Activated T-cell treated with anti-CD3 and anti-CD28 coated beads for 1 hour (primary cell): ENCODE data around the gene CLK4.
A peak's percentile ranks its signal among the peaks of the same experiment; 100 is the strongest.

Source experiments
- DNase-seq: peaks from one replicate; pipeline ENCODE4 v3.0.0-alpha.2; 2020; ENCODE audit warnings: low read depth

CLK4 gene

GRCh38 chr5:178626484-178627258, at the start of gene CLK4:
Gene CLK4 (minus strand): TSS chr5:178627050. CDS start chr5:178623416, 3,634 bp downstream.
- DNase-seq, result peak; percentile 97

GRCh38 chr5:178675922-178676321, 49.1 kb upstream of the CLK4 start:
- no peak for DNase-seq

- DNase-seq, result no peak
Observed at GRCh38 chr5:178674334-178674733, 47.5 kb upstream of the CLK4 start.

- DNase-seq, result no peak
Observed at GRCh38 chr5:178673801-178674295, 47.0 kb upstream of the CLK4 start.

- DNase-seq, result no peak
Observed at GRCh38 chr5:178672630-178673029, 45.8 kb upstream of the CLK4 start.

- DNase-seq, result no peak
Observed at GRCh38 chr5:178671602-178672144, 44.8 kb upstream of the CLK4 start.

- no peak for DNase-seq
Observed at GRCh38 chr5:178670351-178670885, 43.6 kb upstream of the CLK4 start.

- DNase-seq, result no peak
Observed at GRCh38 chr5:178668579-178668978, 41.7 kb upstream of the CLK4 start.

GRCh38 chr5:178667688-178668087, 40.8 kb upstream of the CLK4 start:
- no peak for DNase-seq

- DNase-seq, result no peak
Observed at GRCh38 chr5:178667101-178667500, 40.3 kb upstream of the CLK4 start.

- DNase-seq, result no peak
Observed at GRCh38 chr5:178664141-178664540, 37.3 kb upstream of the CLK4 start.

GRCh38 chr5:178662541-178662860, 35.7 kb upstream of the CLK4 start:
- DNase-seq, result no peak

- DNase-seq, result no peak
Observed at GRCh38 chr5:178661836-178662540, 35.1 kb upstream of the CLK4 start.

GRCh38 chr5:178651046-178651810, 24.4 kb upstream of the CLK4 start:
- DNase-seq, result no peak

GRCh38 chr5:178650214-178650613, 23.4 kb upstream of the CLK4 start:
- DNase-seq, result no peak

GRCh38 chr5:178649580-178649979, 22.7 kb upstream of the CLK4 start:
- DNase-seq, result no peak

GRCh38 chr5:178644826-178645545, 18.1 kb upstream of the CLK4 start:
- no peak for DNase-seq

GRCh38 chr5:178642351-178642909, 15.6 kb upstream of the CLK4 start:
- DNase-seq, result no peak

- DNase-seq, result no peak
Observed at GRCh38 chr5:178641711-178642110, 14.9 kb upstream of the CLK4 start.

GRCh38 chr5:178640331-178641045, 13.6 kb upstream of the CLK4 start:
- DNase-seq, result no peak
